Testis (tissue), 5 donors: ENCODE results near the gene ZNF33A. TPM values are rescaled to one million over a fixed set of nuclear protein-coding genes. Genes with fewer than 3 reads are reported as not detected.
A peak's percentile ranks its signal among the peaks of the same experiment; 100 is the strongest.

Experiments
- DNase-seq: peaks from one replicate; pipeline ENCODE4 v3.0.0-alpha.2; 2019
- H3K27ac ChIP-seq, 2 donors: fragments of 200-600 bp; sonication (generic); one replicate each; pipeline ENCODE4 v1.5.1; 2019
- H3K27me3 ChIP-seq: fragments of 200-600 bp; sonication (generic); one replicate; pipeline ENCODE4 v1.5.1; 2019
- H3K36me3 ChIP-seq: fragments of 200-600 bp; sonication (generic); one replicate; pipeline ENCODE4 v1.5.1; 2017; ENCODE audit warnings: low read depth; ENCODE audit errors: missing control alignments
- H3K4me1 ChIP-seq: fragments of 200-600 bp; sonication (generic); one replicate; pipeline ENCODE4 v1.5.1; 2019
- H3K4me3 ChIP-seq, 2 donors: fragments of 200-600 bp; sonication (generic); one replicate each; pipeline ENCODE4 v1.5.1; 2017 to 2019
- H3K9me3 ChIP-seq: fragments of 200-600 bp; sonication (generic); one replicate; pipeline ENCODE4 v1.5.1; 2017
- POLR2A ChIP-seq: fragments of 450-650 bp; IDR thresholded peaks from one replicate; pipeline ENCODE4 v1.6.1; 2017; ENCODE audit warnings: antibody characterized with exemption, mild to moderate bottlenecking, moderate library complexity
- WGBS, 2 donors: methylation state at CpG; one replicate each; pipeline ENCODE4 v1.1.5; 2018; 5-methylcytosine and 5-hydroxymethylcytosine counted together
- intact Hi-C: fragments of 100-400 bp; cut with DNase I; formaldehyde crosslinking; loops from one replicate; pipeline ENCODE4 v1.15.1; 2023; ENCODE audit warnings: low total_unique reads
- long read RNA-seq, 2 donors: transcript quantifications; one replicate each; lab custom pipeline, GENCODE V29; 2026
- polyA plus RNA-seq: library from polyadenylated mRNA; stranded (reverse); fragments of 350-450 nt; fragmentation: Illumina TruSeq; extraction: RNeasy Lipid Tissue Mini Kit (QIAGEN cat#74804); gene quantifications from one replicate; pipeline ENCODE4 v1.2.3, GENCODE V29; 2014; ENCODE audit warnings: low read depth, low replicate concordance; ENCODE audit not compliant: insufficient read depth
- total RNA-seq, 2 donors: library from RNA; depleted of rRNA; stranded (reverse); fragments of >200 nt; gene quantifications; one replicate each; pipeline ENCODE4 v1.2.3, GENCODE V29; 2016
- TF ChIP-seq, protein P1 (sequence below), 3 experiments: fragments of 450-650 bp in 2 of 3; fragments of 200-600 bp in 1 of 3; sonication (generic) in 1 of 3; IDR thresholded peaks; one replicate each; pipeline ENCODE4 v1.5.1; 2016 to 2019; ENCODE audit warnings: antibody characterized with exemption in 3 of 3, mild to moderate bottlenecking in 2 of 3, moderate library complexity in 1 of 3

The ZNF33A gene
- total RNA-seq (10 to 100 TPM; 17.5 to 17.7 TPM), polyA plus RNA-seq (9.2 TPM)
- long read RNA-seq, donor 1, full-length matches to known transcripts: 9 of 9 reads
- long read RNA-seq, donor 1, partial matches to known transcripts: 0 of 9 reads
- long read RNA-seq, donor 1, other reads (novel, unspliced or antisense): 0 of 9 reads
- long read RNA-seq, donor 2, full-length matches to known transcripts: 7 of 7 reads
- long read RNA-seq, donor 2, partial matches to known transcripts: 0 of 7 reads
- long read RNA-seq, donor 2, other reads (novel, unspliced or antisense): 0 of 7 reads

DNA sequence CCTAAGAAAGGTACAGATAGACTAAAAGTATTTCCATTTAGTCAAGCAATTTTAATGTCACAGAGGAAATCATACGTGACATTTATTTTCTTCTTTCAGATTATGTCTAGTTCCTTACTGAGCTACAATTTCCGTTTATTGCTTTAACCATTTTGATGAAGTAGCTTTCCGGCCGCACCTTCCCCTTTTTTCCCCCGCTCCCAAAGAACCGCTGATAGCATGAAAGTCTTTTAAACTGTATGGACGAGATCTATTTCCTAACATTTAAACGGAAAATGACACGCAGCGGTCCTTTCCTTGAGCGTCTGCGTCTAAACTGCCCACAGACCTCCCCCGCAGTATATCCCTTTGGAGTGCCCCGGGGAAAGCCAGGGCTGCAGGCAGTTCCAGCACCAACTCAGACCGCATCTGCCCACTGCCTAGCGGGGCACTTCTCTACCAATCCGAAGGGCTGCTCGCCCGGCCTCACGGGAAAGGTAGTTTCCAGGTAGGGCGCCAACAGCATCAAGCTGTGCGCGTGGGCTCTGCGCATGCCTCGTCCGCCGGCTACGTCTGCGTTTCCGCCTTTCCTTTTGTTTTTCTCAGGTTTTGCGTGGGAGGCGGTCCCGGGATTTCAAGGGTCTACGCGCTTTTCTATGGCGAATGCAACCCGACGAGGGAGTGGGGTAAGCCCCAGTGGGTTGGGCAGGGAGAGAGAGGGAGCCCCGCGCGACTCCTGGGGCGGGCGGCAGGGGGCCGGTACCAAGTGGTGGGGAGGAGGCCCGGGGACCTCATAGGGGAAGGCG is at the start of gene ZNF33A:
Gene ZNF33A, plus strand, starts transcription at position 557 of the 785 bp plus-strand sequence. CDS start 1,667 bp downstream, outside the sequence.
- peak within 1 kb of the TSS; percentile 81 to 96 for H3K4me3 ChIP-seq
- intact Hi-C loops: no loop called here
- peak within 1 kb of the TSS; percentile 98 to 99 for H3K27ac ChIP-seq
- no peaks in the 10 kb centered on the region for H3K36me3 ChIP-seq
- no peaks in the 10 kb centered on the region for H3K9me3 ChIP-seq
- H3K4me1 ChIP-seq: no peaks in the 10 kb centered on the region
- no peaks in the 10 kb centered on the region for H3K27me3 ChIP-seq
- TF ChIP-seq, protein P1, sequence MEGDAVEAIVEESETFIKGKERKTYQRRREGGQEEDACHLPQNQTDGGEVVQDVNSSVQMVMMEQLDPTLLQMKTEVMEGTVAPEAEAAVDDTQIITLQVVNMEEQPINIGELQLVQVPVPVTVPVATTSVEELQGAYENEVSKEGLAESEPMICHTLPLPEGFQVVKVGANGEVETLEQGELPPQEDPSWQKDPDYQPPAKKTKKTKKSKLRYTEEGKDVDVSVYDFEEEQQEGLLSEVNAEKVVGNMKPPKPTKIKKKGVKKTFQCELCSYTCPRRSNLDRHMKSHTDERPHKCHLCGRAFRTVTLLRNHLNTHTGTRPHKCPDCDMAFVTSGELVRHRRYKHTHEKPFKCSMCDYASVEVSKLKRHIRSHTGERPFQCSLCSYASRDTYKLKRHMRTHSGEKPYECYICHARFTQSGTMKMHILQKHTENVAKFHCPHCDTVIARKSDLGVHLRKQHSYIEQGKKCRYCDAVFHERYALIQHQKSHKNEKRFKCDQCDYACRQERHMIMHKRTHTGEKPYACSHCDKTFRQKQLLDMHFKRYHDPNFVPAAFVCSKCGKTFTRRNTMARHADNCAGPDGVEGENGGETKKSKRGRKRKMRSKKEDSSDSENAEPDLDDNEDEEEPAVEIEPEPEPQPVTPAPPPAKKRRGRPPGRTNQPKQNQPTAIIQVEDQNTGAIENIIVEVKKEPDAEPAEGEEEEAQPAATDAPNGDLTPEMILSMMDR (IDR thresholded peaks at IDR 0.05): no peak
- no peak for TF ChIP-seq POLR2A
- 1% methylated on average over 22 to 46 of the region's 46 CpGs for WGBS, 2 donors
- peak; percentile 95 for DNase-seq

DNA sequence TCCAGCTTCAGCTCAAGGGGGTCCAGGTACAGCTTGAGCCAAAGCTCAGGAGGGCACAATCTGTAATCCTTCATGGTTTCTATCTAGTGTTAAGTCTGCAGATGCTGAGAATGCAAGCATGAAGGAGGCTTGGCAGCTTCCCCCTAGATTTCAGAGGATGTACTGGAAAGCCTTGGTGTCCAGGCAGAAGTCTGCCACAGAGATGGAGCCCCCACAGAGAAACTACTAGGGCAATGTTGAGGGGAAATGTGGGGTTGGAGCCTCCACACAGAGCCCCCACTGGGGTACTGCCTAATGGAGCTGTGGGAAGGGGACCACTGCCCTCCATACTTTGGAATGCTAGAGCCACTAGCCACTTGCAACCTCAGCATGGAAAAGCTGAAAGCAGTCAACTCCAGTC is 45.5 kb upstream of the ZNF33A start:
- intact Hi-C loops: no loop called here
- H3K9me3 ChIP-seq: no peaks in the 10 kb centered on the region
- TF ChIP-seq POLR2A: no peak
- TF ChIP-seq, protein P1 (IDR thresholded peaks at IDR 0.05): no peak
- H3K27me3 ChIP-seq: no peaks in the 10 kb centered on the region
- no peak for DNase-seq
- no peaks in the 10 kb centered on the region for H3K4me1 ChIP-seq
- no peak overlapping the region for H3K27ac ChIP-seq
- no peaks in the 10 kb centered on the region for H3K36me3 ChIP-seq
- H3K4me3 ChIP-seq: no peak overlapping the region

DNA sequence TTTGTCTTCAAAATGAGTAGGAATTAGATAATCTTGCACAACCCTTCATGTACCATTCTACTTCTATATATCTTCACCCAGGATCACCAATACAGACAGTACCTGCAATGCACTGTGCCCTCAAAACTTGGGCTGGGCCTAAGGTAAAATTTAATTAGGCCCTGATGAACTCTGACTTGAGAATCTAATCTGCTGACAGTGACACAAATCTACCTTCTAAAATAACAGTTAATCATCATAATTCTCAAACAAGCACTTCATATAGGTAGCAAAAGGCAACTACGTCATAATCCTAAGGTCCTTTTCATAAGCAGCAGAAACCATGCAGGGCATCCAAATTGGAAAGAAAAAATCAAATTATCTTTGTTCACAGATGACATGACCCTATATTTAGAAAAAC is 38.1 kb upstream of the ZNF33A start:
- Histone ChIP-seq H3K36me3 (no peaks in the 10 kb centered on the region), H3K27me3 (no peaks in the 10 kb centered on the region), H3K9me3 (no peaks in the 10 kb centered on the region), H3K4me3 (no peak overlapping the region), H3K27ac (no peak overlapping the region), H3K4me1 (peaks cover 5% of the 10 kb centered on the region)
- 89 to 96% methylated on average over 1 of the region's 1 CpG for WGBS, 2 donors
- intact Hi-C loops: no loop called here
- no peak for DNase-seq
- no peak for TF ChIP-seq POLR2A
- TF ChIP-seq, protein P1 (IDR thresholded peaks at IDR 0.05): no peak

DNA sequence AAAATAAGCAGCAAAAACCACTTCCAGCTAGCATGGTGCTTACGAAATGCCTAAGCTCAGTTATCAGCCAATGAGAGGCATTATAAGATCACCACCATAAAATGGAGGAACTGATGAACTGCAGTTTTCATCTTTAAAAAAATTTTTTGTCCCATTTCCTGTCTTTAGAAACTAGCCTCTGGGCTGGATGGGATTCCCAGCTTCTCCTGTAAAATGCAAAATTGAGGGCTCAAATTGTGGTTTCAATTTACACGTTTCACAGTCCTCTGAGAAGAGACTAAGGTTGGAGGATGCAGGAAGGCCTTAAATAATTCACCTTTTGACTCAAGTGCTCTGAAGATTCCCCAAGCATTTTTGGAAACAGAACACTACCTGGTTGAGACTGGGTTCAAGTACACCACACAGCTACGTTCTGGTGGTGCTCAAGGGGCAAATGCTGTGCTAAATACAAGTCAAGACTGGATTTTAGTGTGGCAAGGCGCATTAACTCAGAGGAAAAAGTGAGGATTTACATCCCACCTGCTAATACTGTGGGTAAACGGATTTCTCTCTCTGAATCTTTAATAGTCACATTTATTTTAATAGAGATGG is 35.0 kb upstream of the ZNF33A start:
- 8 to 13% methylated on average over 5 of the region's 5 CpGs for WGBS, 2 donors
- peaks cover 5% of the 10 kb centered on the region for H3K4me1 ChIP-seq
- peak; percentile 25 for DNase-seq
- no peak for TF ChIP-seq POLR2A
- TF ChIP-seq, protein P1 (IDR thresholded peaks at IDR 0.05): no peak
- H3K27ac ChIP-seq: peak overlapping the region; percentile 89 to 99
- H3K9me3 ChIP-seq: no peaks in the 10 kb centered on the region
- H3K4me3 ChIP-seq: peak overlapping the region; percentile 71 to 96
- H3K27me3 ChIP-seq: no peaks in the 10 kb centered on the region
- intact Hi-C loops: no loop called here
- no peaks in the 10 kb centered on the region for H3K36me3 ChIP-seq
